Measurements from ENCODE around the gene CADM1.
"Not testable (repeated sequence)": the region's sequence is repeated elsewhere in the genome, so short reads cannot be mapped to it uniquely, and the experiment has no call there.

CADM1 gene

DNA sequence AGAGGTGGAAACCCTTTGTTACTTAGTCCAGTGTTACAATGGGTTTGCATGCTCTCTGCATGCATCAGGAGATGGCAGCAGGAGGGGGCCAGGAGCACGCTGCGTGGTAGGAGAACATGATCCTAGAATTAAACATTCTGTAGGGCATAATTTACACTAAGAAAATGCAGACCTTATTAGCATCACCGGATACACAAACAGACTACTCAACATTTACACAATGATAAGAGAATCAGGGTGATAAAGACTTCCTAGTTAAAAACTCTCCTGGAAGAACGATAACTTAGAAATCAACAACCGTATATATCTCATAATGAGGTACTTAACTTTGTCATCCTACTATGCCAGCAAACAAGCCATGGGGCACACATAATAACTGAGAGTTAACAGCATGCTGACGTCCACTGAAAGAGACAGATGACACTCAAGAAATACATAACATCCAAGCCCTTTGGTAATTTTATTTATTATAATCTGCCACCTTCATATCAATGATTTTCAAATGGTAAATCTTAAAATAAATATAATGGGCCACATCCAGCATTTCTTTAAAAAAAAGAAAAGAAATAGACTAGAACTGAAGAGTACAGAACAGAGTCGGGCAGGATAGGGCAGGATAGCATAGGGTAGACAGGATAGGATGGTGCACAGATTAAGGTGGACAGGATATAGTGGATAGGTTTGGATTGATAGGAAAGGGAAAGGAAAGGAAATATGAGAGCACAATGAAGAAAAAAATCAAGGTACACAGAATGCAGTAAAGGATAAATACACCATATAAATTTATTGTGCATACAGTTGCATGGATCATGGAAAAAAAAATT is 27.5 kb downstream of the CADM1 start:
- DNase-seq (ENCODE audit: low spot score), result no peak

DNA sequence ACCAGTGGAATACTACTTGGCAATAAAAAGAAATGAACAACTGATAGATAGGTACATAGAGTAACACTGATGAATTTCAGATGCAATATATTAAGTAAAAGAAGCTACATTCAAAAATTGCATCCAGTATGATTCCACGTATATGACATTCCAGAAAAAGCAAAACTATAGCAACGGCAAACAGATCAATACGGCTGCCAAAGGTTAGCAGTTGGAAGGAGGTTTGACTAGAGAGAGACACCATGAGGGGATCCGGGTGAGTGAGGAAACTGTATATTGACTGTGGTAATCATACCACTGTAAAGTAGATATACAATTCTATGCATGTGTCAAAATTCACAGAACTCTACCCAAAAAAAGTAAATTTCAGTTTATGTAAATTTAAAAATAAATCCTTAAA is 28.7 kb downstream of the CADM1 start:
- no peak for DNase-seq (ENCODE audit: low spot score)

DNA sequence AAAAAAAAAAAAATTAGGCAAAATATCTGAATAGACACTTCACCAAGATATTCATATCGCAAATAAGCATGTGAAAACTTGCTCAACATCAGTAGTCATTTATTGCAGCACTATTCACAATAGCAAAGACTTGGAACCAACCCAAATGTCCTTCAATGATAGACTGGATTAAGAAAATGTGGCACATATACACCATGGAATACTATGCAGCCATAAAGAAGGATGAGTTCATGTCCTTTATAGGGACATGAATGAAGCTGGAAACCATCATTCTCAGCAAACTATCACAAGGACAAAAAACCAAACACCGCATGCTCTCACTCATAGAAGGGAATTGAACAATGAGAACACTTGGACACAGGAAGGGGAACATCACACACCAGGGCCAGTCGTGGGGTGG is 29.9 kb downstream of the CADM1 start:
- DNase-seq (ENCODE audit: low spot score), result not testable (repeated sequence)

DNA sequence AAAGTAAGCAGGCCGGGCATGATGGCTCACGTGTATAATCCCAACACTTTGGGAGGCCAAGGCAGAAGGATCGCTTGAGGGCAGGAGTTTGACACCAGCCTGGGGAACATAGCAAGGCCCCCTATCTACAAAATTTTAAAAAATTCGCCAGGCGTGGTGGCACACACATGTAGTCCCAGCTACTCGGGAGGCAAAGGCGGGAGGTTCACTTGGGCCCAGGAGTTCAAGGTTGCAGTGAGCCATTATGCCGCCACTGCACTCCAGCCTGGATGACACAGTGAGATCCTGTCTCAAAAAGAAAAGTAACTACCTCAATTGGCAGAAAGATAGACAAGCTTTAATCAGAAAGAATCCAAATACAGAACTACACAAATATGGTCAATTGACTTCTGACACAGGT is 31.0 kb downstream of the CADM1 start:
- no peak for DNase-seq (ENCODE audit: low spot score)

DNA sequence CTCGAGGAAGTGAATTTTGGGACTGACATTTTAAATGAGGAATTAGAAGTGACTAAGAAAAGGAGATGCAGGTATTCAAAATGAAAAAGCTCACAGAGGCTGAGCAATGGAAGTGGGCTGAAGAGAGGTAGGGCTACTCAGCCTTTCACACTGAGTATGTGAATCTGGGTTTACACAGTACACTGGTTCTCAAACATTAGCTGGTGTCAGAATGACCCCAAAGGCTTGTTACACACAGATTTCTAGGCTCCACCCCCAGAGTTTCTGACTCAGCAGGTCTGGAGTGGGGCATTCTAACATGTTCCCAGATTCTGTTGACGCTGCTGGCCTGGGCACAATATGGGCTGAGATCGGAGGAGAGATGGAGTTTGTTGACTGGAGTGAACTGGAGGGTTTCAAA is 32.8 kb downstream of the CADM1 start:
- no peak for DNase-seq (ENCODE audit: low spot score)

DNA sequence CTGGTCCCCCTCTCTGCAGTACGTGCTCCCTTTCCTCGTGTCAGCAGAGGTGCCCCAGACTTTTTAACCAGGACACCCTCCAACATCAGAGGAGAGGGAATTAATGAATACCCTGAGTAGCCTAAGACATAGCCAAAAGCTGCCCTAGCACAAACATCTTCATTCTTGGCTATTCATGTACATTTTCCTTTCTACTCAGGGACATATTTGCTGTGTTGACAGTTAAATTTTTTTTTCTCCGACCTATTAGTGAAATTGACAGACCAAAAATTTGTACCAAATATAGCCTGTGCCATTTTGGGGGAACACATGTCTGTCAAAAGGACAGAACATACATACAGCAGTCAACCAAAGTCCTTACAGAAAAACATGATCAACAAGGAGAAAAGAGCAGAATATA is 33.3 kb downstream of the CADM1 start:
- no peak for DNase-seq (ENCODE audit: low spot score)

DNA sequence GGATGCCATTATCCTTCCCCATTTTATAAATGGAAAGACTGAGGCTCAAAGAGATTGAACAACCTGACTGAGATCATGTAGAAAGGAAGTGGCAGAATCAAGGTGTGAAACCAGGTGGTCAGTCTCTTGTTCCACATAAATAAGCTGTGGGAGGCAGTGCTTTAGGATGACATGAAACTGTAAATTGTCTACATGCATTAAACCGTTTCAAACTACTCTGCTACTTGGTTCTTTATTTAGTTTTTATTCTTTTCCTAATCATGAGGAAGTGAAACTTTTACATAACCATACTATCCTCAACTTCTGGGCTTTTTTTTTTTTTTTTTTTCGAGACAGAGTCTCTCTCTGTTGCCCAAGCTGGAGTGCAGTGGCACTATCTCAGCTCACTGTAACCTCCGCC is 34.9 kb downstream of the CADM1 start:
- DNase-seq (ENCODE audit: low spot score), result no peak

DNA sequence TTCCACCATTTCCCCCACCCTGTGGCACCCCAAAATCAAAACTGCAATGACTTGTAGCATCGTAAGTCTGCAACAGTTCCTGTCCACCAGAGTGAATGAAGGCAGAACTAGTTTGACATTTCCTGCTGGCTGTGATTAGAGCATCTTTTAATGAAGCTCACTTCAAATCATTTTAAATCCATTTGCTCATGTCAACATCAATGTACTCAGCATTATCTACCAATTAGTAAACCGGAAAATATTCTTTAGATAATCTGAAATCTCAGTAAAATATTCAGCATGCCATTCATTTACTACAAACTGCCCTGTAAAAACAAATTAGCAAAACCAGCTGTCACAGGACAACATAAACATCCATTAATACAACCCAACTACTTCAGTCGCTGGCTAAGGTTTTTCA is 38.1 kb downstream of the CADM1 start:
- DNase-seq (ENCODE audit: low spot score), result no peak

DNA sequence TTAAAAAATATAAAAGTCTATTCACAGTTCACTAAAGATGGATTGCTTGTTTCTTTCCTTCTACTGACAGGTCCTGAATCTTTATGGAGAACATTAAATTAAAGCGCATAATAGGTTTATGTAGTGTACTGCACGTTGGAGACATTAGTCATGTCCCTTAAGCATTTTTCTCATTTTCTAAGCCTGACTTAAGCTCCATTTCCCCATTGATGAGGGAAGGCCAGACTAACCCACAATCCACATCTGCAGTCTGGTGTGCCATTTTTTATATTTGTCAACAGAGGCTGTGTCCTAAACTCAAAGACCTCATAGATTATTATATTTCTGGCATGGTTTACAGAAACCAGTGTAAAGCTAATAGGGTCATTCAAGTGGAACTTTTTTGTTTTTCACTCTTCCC is 39.9 kb downstream of the CADM1 start:
- DNase-seq (ENCODE audit: low spot score), result no peak

DNA sequence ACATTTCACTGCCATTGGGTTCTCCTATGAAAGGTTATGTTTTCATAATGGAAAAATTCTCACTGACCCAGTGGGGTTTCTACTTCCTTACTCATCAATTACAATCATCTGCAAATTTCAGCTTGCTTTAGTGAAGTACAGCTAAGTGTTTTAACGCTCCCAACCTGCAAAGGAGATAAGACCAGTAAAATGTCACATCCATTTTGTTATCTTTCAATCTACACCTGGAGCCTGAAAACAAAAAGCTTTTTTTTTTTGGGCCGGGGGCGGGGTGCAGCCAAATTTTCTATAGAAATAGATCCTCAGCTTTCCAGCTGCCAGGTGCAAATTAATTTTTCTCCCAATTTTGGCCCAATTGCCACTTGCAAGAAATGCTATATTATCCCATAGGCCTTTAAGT is 40.6 kb downstream of the CADM1 start:
- no peak for DNase-seq (ENCODE audit: low spot score)

DNA sequence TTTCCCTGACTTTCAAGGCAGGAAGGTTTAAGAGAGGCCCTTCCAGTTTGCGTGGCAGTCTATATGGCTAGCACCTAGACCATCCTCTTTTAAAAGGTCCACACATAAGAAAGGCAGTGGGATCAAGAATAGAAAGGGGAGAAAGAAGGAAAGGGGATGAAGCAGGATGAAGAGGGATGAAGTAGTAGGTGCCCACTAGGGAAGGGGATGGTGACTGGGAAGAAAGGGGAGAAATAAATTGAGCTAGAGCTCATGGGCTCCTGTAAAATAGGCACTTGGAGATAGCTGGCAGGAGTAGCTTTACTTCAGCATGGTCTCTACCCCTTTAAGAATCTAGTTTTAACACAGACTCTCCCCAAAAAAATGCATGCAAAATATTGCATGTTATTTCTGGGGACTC is 41.5 kb downstream of the CADM1 start:
- no peak for DNase-seq (ENCODE audit: low spot score)

DNA sequence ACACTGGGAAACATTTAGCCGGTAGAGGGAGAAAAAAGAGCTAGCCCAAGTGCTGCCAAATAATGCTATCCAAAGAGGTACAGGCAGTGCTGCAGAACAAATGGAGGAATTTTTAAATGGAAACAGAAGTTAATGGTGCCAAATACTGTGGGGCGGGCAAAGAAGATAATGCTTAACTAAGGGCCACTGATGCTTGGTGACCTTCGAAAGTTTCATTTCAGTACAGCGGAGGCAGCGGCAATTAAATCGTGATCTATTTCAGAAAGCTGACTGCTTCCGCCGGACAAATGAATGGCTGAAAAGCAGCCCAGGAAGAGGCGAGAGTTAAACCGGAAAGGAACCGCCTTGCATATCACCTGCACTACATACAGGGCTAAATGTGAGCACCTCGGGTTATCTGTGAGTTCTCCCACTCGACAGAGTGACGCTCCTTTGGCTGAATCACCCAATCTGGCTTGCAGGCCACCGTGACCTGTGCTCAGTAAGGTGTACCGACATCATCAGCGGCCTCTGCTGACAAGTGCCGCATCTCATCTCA is 42.1 kb downstream of the CADM1 start:
- DNase-seq (ENCODE audit: low spot score), result no peak

DNA sequence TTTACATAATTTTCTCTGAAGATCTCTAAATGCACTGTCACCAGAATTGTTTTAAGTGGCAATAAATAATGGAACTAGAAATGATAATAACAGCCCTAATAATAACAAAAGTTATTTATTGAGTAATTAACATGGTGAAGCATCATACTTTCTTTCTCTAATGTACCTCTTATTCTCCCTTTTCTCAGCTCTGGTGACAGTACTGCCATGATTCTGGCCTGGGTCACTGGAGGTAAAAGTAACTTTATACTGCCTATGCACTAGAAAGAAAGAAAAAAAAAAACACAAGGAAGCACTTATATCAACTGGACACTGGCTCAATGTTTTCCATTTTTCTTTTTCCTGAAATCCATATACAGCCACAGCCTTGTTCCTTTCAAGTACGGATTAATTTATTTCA is 43.7 kb downstream of the CADM1 start:
- DNase-seq (ENCODE audit: low spot score), result no peak

DNA sequence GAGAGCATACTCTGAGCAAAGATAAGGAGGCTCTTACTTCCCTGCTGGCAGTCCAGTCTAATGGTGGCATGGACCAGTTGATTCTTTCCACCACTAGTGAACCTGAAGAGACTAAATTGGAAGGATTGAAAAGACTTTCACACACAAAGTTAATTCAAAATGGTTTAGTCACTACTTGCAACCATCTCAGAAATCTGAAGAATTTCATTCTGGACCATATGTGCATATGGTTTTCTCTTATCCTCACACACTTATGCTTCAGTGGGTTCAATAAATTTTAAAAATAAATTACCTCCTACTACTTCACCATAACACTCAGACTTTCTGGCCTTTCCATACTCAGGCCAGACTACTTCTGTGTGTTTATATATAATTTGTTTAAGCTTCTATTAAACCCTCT is 44.7 kb downstream of the CADM1 start:
- no peak for DNase-seq (ENCODE audit: low spot score)

DNA sequence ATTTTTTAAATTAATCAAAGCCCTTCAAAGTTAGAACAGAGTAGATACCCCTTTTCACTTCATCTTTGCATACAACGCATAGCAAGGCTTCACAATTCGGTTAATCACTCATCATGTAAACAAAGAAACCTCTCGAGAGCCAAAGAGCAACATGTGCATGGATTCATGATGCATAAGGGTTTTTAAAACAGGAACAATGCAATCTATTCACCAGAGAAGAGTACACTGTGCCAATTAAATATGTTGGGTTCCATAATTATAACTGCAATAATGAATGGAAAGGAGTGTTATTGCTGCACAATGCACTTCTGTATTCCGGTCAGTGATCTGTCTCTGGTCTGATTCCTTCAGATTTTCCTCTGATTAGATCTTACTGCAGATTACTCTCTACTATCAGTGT is 45.3 kb downstream of the CADM1 start:
- no peak for DNase-seq (ENCODE audit: low spot score)

DNA sequence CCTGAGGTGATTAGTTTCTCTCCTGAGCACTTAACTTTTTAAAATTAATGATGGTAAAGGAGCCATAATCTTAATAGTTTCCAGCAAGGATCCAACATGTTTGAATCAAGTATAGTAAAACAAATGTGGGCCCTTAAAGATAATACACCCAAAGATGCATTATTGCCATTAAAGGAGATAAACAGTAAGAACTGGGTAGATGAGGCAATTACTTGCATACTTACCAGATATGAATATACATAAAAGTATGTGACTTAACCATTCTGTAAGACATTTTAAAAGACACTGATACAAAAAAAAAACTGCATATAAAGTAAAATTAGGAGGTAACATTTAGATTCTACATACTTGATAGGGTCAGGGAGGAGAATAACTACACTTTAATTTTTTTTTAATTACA is 48.2 kb downstream of the CADM1 start:
- DNase-seq (ENCODE audit: low spot score), result no peak

DNA sequence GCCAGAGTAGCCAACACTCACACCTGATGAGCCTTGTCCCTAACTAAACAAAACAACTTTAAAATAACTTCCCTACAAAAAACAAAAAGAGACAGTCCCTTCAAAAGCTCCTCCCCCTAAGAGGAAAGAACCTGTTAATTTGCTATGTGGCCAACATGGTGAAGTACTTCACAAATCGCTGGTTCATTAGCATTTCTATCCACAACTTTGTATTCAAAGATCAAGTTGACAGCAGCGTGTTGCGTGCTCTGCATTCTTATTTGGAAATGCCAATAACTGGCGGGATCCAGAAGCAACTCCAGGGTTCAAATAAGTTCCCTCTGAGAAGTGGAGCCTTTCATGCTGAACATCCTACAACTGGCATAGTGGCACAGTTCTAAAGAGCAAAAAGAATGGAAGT is 48.6 kb downstream of the CADM1 start:
- DNase-seq (ENCODE audit: low spot score), result no peak

DNA sequence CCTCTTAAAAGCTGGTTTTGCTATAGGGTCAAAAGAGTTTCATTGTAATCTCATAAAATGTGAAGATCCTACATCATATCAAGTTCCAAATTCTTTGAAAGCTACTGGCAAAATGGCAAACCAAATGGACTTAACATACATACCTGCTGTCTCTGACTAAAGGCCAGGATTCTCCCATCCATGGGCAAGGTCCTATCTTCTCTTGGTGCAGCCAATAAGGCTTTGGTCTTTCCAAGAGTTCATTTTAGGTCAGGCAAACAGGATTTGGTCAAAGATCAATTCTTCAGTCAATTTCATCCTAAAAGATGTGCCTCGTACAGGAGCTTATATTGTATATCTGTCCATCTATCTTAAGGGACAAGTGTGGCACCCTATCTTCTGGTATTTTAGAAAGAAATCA is 49.7 kb downstream of the CADM1 start:
- no peak for DNase-seq (ENCODE audit: low spot score)

DNA sequence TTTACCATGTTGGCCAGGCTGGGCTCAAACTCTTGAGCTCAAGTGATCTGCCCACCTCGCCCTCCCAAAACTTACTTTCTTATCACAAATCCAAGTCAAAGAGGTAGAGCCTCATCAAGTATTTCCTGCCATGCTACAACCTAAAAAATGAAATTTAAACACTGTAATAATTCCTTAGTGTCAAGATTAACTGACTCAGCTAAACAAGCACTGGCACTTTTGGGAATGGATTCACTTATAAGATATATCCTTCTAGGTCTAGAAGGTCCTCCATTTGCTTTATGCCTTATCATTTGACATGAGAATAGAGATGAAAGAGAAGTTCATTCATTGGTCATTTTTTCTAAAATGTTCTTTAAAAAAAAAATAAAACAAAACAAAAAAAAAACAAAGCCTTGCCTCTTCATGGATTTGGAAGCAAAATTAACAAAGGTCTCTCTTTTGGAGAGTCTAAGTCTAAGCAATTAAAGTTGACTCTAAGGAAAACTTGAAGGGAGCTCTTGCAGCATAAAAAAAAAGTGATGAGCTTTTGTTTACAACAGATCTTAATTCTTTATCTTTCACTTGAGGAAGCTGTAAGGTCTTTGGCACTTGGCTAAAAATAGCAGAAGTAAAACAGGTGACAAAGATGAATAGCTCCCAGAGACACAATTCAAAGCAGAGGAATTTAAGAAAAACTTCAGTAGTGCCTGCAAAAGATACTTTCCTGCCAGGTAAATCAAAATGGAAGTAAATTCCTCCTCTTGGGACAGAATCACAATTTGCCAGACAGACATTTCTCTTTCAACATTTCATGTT is 50.3 kb downstream of the CADM1 start:
- no peak for DNase-seq (ENCODE audit: low spot score)

DNA sequence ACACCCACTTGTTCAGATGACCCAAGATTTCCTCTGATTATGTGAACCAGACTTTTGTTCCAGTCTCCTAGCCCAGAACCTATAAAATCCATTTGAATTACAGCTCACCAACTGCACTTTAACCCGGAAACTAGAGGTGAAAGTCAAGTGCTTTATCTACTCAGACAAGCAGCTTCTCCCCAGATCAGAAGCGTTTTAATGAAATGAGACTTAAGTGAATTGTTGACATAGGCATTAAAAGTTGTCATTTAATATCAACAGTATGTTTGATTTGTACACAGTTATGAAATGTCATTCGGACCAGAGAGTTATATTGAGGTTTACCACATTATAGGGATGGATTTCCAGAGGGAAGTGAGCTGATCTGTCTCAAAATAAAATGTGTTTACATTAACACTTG is 52.0 kb downstream of the CADM1 start:
- no peak for DNase-seq (ENCODE audit: low spot score)

DNA sequence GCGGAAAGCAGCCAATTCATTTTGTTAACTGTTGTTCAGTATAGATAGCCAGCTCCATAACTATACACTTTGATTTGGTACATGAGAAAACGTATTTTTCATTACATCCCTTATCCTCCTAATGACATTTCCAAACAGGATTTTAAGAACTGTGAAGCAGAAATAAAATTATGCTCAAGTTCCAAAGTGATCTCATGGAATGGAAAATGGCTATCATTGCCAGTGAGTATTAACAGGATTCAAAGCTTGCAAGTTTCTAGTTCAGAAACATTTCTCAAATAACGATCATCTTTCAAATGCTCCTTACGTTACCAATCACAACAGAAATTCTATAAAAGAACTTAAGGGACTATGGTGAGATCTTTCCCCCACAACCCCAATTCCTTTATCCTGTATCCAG is 53.7 kb downstream of the CADM1 start:
- no peak for DNase-seq (ENCODE audit: low spot score)

DNA sequence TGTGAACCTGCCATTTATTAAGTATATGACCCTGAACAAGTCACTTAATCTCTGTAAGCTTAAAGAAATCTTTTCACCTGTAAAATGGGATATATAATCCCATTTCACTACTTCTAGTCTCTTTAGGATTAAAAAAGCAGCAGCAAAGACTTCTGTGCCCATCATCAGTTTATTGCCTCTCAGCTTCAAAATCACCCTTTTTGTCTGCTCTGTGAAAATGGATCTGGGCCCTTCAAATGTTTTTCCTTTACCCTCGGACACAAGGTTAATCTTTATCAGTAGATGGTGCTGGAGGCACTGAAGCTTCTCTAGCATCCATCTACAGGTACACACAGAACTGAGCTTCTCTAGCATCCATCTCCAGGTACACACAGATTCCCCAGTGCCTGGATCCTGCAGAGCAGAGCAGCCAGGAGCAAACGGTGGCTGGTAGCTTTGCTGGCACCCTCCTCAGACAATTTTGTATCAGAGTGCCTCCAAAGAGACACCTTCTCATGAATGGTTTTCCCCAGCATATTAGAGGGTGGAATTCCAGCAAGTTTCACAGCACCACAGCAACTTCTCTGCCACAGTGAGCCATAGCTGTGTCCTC is 56.8 kb downstream of the CADM1 start:
- DNase-seq (ENCODE audit: low spot score), result no peak

DNA sequence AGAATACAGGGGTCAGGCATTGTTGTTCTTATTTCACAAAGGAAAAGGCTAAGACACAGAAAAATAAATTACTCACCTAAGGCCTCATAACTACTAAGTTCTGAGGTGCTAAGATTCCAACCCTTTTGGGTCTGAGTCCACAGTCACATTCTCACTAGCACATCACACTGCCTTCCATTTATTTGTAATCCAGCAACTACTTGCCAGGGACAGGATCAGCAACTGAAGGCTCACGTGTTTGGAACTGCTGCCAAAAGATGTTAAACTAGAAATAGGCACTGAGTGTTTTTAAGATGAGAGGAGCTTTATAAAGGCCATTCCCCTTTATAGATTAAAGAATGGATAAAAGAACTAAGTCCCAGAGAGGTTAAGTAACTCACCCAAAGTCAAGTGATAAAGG is 58.0 kb downstream of the CADM1 start:
- DNase-seq (ENCODE audit: low spot score), result no peak
